GM12875 (cell line): ENCODE measurements around the gene MAGI1.

Experiments
- H3K4me3 ChIP-seq: one replicate; pipeline ENCODE4 v1.5.1; 2011; ENCODE audit warnings: low read depth, low read length, control low read depth
- TF ChIP-seq, protein P1 (sequence below): IDR thresholded peaks from 2 replicates; pipeline ENCODE4 v1.5.1; 2011; ENCODE audit warnings: low read depth, mild to moderate bottlenecking, control low read depth, inconsistent platforms, low read length, moderate library complexity, borderline replicate concordance; ENCODE audit not compliant: insufficient read depth

MAGI1 gene

DNA sequence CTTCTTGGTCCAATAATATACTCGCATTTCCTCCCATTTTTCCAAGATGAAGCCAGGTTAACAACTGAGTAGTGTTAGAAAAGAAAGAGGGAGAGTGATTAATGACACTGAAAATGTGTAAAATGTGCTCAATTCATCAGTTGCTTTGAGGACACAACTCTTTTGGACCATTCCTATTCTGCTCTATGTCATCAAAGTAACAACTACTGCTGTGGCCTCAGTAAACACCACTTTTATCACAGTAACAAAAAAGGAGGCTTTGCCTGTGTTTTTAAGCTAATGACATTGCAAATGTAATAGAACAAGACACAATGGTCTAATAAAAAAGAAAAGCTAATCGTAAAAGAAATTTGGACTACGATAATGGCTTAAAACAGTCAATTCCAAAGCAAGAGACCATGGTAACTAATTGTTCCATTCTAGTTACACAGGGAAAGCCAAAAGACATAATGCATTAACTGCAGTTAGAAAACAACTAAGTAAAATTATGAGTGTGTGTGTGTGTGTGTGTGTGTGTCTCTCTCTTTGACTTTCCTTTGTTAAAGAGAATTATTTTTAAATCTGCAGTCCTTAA, 221.1 kb downstream of the MAGI1 start:
- TF ChIP-seq, protein P1, sequence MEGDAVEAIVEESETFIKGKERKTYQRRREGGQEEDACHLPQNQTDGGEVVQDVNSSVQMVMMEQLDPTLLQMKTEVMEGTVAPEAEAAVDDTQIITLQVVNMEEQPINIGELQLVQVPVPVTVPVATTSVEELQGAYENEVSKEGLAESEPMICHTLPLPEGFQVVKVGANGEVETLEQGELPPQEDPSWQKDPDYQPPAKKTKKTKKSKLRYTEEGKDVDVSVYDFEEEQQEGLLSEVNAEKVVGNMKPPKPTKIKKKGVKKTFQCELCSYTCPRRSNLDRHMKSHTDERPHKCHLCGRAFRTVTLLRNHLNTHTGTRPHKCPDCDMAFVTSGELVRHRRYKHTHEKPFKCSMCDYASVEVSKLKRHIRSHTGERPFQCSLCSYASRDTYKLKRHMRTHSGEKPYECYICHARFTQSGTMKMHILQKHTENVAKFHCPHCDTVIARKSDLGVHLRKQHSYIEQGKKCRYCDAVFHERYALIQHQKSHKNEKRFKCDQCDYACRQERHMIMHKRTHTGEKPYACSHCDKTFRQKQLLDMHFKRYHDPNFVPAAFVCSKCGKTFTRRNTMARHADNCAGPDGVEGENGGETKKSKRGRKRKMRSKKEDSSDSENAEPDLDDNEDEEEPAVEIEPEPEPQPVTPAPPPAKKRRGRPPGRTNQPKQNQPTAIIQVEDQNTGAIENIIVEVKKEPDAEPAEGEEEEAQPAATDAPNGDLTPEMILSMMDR: no peak
- H3K4me3 ChIP-seq: no peak overlapping the region

GRCh38 chr3:65816208-65816607, 222.5 kb downstream of the MAGI1 start:
- no peak overlapping the region for H3K4me3 ChIP-seq
- TF ChIP-seq, protein P1: no peak

- TF ChIP-seq, protein P1: no peak
- H3K4me3 ChIP-seq: no peak overlapping the region
These were observed 223.7 kb downstream of the MAGI1 start for GRCh38 chr3:65814845-65815578.

GRCh38 chr3:65811892-65812291, 226.8 kb downstream of the MAGI1 start:
- TF ChIP-seq, protein P1: no peak
- no peak overlapping the region for H3K4me3 ChIP-seq

DNA sequence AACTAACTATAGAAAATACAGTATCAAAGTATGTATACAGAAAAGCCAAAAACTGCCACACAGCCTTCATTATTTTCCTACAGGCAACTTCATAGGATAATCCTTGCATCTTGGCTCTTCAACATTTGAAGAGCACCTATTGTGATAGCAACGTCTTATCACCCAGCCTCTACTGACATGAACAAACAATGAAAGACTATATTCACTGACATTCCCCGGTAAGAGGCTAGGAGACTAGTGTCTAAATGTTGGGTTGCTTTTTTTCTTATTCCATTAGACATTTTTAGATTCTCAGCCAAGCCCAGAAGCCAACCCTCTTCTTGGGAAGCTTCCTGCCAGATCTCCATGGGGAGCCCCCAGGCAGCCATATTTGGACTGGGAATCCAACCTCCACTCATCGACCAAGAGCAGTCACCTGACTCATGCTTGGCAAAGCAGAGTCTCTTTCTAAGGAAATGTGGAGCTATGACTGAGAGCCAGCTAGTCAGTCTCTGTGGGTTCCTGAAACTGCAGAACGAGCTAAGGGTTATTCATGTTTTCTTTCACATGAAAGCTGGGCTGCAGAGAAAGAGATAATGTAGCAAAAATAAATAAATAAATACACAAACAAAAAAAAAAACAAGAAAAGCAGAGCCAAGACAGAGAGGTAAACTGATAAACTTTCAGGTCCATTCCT, 227.5 kb downstream of the MAGI1 start:
- TF ChIP-seq, protein P1: no peak
- no peak overlapping the region for H3K4me3 ChIP-seq

DNA sequence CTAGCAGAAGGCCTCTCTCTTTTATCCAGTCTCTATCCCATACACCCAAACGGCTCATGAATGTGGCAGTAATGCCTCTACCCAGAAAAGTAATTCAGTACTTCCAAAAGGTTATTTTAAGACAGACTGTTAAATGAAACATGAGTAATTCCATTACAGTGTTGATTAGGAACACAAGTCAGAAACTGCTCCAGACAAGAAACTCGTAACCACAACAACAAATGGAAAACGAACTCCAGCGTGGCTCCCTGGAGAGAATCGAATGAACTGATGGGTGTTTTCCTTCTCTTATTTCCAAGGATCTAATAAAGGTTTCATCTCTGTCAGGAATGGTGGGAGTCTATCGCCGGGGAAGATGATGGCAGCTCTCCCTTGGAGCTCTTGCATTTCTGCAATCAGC, 228.4 kb downstream of the MAGI1 start:
- H3K4me3 ChIP-seq: no peak overlapping the region
- TF ChIP-seq, protein P1: no peak

DNA sequence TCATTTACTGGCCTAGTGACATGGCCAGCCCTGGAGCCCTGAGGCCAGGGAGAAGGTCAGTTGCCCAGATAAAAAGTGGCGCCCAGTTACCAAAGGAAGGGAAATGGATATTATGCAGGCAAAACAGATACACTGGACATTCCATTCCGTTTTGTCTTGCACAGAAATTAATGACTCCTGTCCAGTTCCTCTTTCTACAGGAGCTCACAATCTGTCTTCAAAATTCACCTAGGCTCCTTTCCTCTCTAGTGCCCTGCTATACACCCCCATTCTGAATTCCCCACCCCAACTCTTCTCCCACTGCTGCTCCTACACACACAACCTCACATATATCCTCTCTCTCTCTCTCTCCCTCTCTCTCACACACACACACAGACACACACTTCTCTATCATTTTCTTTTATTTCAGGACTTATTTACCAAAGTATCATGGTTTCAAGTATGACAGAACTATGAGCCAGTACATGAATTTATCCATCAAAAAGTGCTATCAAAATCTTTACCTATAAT, 229.0 kb downstream of the MAGI1 start:
- no peak overlapping the region for H3K4me3 ChIP-seq
- TF ChIP-seq, protein P1: no peak
